ENCODE measurements around the gene TRPM3. TPM values are rescaled to one million over a fixed set of nuclear protein-coding genes. Genes with fewer than 3 reads are reported as not detected.

Gene TRPM3
- total and polyA plus RNA-seq, 2 donors (not counting 1 experiment from before 2014, with no cell fraction given) = not detected

- WGBS (ENCODE audit: insufficient coverage) = 92% methylated on average over 5 of the region's 5 CpGs
- no peak overlapping the region for H3K27ac ChIP-seq (ENCODE audit: low read length in 2 of 2)
- H3K27ac Mint-ChIP-seq = no peak overlapping the region
- no peaks in the 10 kb centered on the region for H4K20me1 ChIP-seq (ENCODE audit: control insufficient read depth, insufficient read depth, low read length, poor library complexity, severe bottlenecking)
- no peak overlapping the region for H3K4me2 ChIP-seq (replicated peaks; ENCODE audit: low read depth, low read length, poor library complexity, severe bottlenecking)
- H3K27me3 Mint-ChIP-seq = peaks cover 11% of the 10 kb centered on the region
- no peak overlapping the region for H2AFZ ChIP-seq (ENCODE audit: insufficient read depth, low read depth, low read length, poor library complexity, severe bottlenecking)
- intact Hi-C loops (cut with micrococcal nuclease) = no loop called here
- ATAC-seq (ENCODE audit: low read depth) = no peak
- H3K27me3 ChIP-seq (replicated peaks in 1 of 4; ENCODE audit: control extremely low read depth in 1 of 4, control insufficient read depth in 3 of 4, insufficient read depth in 4 of 4, low read length in 3 of 4) = peaks cover 0 to 2% (median 0%) of the 10 kb centered on the region in 4 experiments
- H3K9me3 ChIP-seq (ENCODE audit: control extremely low read depth in 1 of 3, control insufficient read depth in 2 of 3, insufficient read depth in 1 of 3, low read length in 2 of 3) = no peaks in the 10 kb centered on the region
- no peak for DNase-seq
- H3K9ac ChIP-seq (ENCODE audit: low read length) = no peak overlapping the region
- no peak overlapping the region for H3K4me3 ChIP-seq (ENCODE audit: control extremely low read depth in 1 of 5, extremely low read depth in 1 of 5, insufficient read depth in 1 of 5, low read depth in 2 of 5, low read length in 4 of 5)
- no peaks in the 10 kb centered on the region for H3K79me2 ChIP-seq (ENCODE audit: control insufficient read depth, insufficient read depth, low read length)
- no peaks in the 10 kb centered on the region for H3K36me3 ChIP-seq (replicated peaks in 1 of 2; ENCODE audit: control extremely low read depth in 1 of 2, control insufficient read depth in 1 of 2, extremely low read depth in 1 of 2, insufficient read depth in 2 of 2, low read length in 1 of 2)
- no peaks in the 10 kb centered on the region for H3K9me3 Mint-ChIP-seq (ENCODE audit: insufficient read depth)
- no peaks in the 10 kb centered on the region for H3K4me1 Mint-ChIP-seq
- no peak overlapping the region for H3K4me3 Mint-ChIP-seq
- H3K4me1 ChIP-seq (ENCODE audit: control insufficient read depth in 2 of 2, insufficient read depth in 2 of 2, low read length in 2 of 2) = no peaks in the 10 kb centered on the region
- TF ChIP-seq EZH2 (IDR thresholded peaks at IDR 0.05; ENCODE audit: borderline replicate concordance, insufficient read depth, low read depth, low read length, poor library complexity, severe bottlenecking) (no peak), CTCF (IDR thresholded peaks at IDR 0.05) (no peak)
- ChIA-PET CTCF (no interaction called here), POLR2A (no interaction called here)
Observed at GRCh38 chr9:70533492-70533891, 587.9 kb downstream of the TRPM3 start.

GRCh38 chr9:70532716-70533115, 588.7 kb downstream of the TRPM3 start:
- peaks cover 11% of the 10 kb centered on the region for H3K27me3 Mint-ChIP-seq
- Histone ChIP-seq H3K79me2 (ENCODE audit: control insufficient read depth, insufficient read depth, low read length) (no peaks in the 10 kb centered on the region), H3K4me1 (ENCODE audit: control insufficient read depth in 2 of 2, insufficient read depth in 2 of 2, low read length in 2 of 2) (no peaks in the 10 kb centered on the region), H2AFZ (ENCODE audit: insufficient read depth, low read depth, low read length, poor library complexity, severe bottlenecking) (no peak overlapping the region), H3K4me2 (replicated peaks; ENCODE audit: low read depth, low read length, poor library complexity, severe bottlenecking) (no peak overlapping the region), H3K27me3 (replicated peaks in 1 of 4; ENCODE audit: control extremely low read depth in 1 of 4, control insufficient read depth in 3 of 4, insufficient read depth in 4 of 4, low read length in 3 of 4) (no peaks in the 10 kb centered on the region), H3K27ac (ENCODE audit: low read length in 2 of 2) (no peak overlapping the region), H3K4me3 (ENCODE audit: control extremely low read depth in 1 of 5, extremely low read depth in 1 of 5, insufficient read depth in 1 of 5, low read depth in 2 of 5, low read length in 4 of 5) (no peak overlapping the region), H3K9ac (ENCODE audit: low read length) (no peak overlapping the region), H3K9me3 (ENCODE audit: control extremely low read depth in 1 of 3, control insufficient read depth in 2 of 3, insufficient read depth in 1 of 3, low read length in 2 of 3) (no peaks in the 10 kb centered on the region), H4K20me1 (ENCODE audit: control insufficient read depth, insufficient read depth, low read length, poor library complexity, severe bottlenecking) (no peaks in the 10 kb centered on the region), H3K36me3 (replicated peaks in 1 of 2; ENCODE audit: control extremely low read depth in 1 of 2, control insufficient read depth in 1 of 2, extremely low read depth in 1 of 2, insufficient read depth in 2 of 2, low read length in 1 of 2) (no peaks in the 10 kb centered on the region)
- TF ChIP-seq EZH2 (IDR thresholded peaks at IDR 0.05; ENCODE audit: borderline replicate concordance, insufficient read depth, low read depth, low read length, poor library complexity, severe bottlenecking) (no peak), CTCF (IDR thresholded peaks at IDR 0.05) (no peak)
- H3K4me3 Mint-ChIP-seq = no peak overlapping the region
- POLR2A ChIA-PET = no interaction called here
- H3K9me3 Mint-ChIP-seq (ENCODE audit: insufficient read depth) = no peaks in the 10 kb centered on the region
- no peak for ATAC-seq (ENCODE audit: low read depth)
- no peak overlapping the region for H3K27ac Mint-ChIP-seq
- WGBS (ENCODE audit: insufficient coverage) = 93% methylated on average over 3 of the region's 6 CpGs
- CTCF ChIA-PET = interaction anchor here (1.3 kb wide), 1 partner anchor 70 kb away, joined by 5 read pairs; no protein-coding TSS in a partner anchor
- DNase-seq = no peak
- intact Hi-C loops (cut with micrococcal nuclease) = no loop called here
- no peaks in the 10 kb centered on the region for H3K4me1 Mint-ChIP-seq
